GM12891 (cell line): ENCODE data around the gene AVL9.
"Not testable (repeated sequence)": the region's sequence is repeated elsewhere in the genome, so short reads cannot be mapped to it uniquely, and the experiment has no call there.

ENCODE experiments used
- DNase-seq: peaks from one replicate; pipeline ENCODE4 v3.0.0; 2011; ENCODE audit warnings: low spot score; ENCODE audit not compliant: insufficient read length
- FAIRE-seq: peaks from 2 replicates; lab custom pipeline; 2011; peaks lifted over from hg19 to GRCh38; lab: Jason Lieb, UNC
- PAX5 ChIP-seq: IDR thresholded peaks from 2 replicates; pipeline ENCODE4 v1.6.1; 2011; ENCODE audit warnings: low read length, moderate library complexity, mild to moderate bottlenecking; ENCODE audit not compliant: insufficient read depth, severe bottlenecking
- POLR2A ChIP-seq: IDR thresholded peaks from 2 replicates; pipeline ENCODE4 v1.6.1; 2011; ENCODE audit warnings: low read depth, low read length, control low read depth
- POLR2AphosphoS5 ChIP-seq: IDR thresholded peaks from 2 replicates; pipeline ENCODE4 v1.6.1; 2011; ENCODE audit warnings: low read depth, low read length, control low read depth
- POU2F2 ChIP-seq: IDR thresholded peaks from 2 replicates; pipeline ENCODE4 v1.6.1; 2011; ENCODE audit warnings: low read depth, mild to moderate bottlenecking, control low read depth, low read length, moderate library complexity
- SPI1 ChIP-seq: IDR thresholded peaks from 2 replicates; pipeline ENCODE4 v1.6.1; 2011; ENCODE audit warnings: low read depth, low read length, control low read depth
- TAF1 ChIP-seq: IDR thresholded peaks from 2 replicates; pipeline ENCODE4 v1.6.1; 2011; ENCODE audit warnings: low read depth, low read length, control low read depth

AVL9 gene

GRCh38 chr7:32494946-32495297, 367 bp upstream of the AVL9 start:
- peak; percentile 73; the same call in 1 of the 2 replicates for TF ChIP-seq POLR2A
- TF ChIP-seq SPI1: no peak
- TF ChIP-seq TAF1: 0 out of 2 replicates have a peak, but pooled peaks have one; percentile 4
- peak; percentile 12; the same call in 1 of the 2 replicates for TF ChIP-seq POLR2AphosphoS5
- DNase-seq (no peak), FAIRE-seq (no peak)

DNA sequence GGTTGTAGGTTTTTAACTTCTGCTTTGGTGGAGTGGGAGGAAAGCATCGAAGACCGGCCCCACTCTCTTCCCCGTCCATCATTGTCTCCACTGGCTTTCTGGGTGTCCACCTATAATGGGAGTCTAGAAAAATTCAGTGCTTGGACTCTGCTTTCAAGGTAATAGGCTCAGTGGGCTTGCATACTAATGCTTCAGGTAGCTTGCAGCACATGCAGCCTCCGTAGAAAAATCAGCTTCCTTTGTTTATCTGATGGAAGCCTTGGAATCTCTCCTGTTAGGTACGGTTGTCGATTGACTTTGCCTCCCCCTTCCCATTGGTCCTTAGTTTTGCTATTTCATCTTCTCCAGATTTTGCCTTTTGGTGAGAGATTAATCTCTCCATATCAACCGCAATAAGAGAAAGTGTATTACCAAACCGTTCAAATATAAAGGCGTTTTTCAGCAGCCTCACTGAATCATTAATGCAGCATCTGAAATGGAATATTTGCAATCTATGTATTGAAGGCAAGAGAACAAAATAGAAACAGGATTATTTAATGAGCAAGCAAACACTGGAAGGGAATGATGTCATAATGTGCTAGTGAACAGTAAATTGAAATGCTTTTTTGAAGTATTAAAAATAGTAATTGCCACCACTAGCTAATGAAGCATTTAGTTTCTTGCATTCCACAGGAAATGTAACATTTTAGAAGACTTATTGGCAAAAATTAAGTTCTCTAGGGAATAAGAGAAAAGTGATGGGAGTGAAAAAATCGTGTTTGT, 944 bp downstream of the AVL9 start:
- TF ChIP-seq PAX5 (no peak), TAF1 (no peak), POLR2A (no peak)
- DNase-seq (no peak), FAIRE-seq (no peak)

DNA sequence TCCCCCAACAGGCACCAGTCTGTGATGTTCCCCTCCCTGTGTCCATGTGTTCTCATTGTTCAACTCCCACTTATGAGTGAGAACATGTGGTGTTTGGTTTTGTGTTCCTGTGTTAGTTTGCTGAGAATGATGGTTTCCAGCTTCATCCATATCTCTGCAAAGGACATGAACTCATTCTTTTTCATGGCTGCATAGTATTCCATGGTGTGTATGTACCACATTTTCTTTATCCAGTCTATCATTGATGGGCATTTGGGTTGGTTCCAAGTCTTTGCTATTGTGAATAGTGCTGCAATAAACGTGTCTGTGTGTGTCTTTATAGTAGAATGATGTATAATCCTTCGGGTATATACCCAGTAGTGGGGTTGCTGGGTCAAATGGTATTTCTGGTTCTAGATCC, 4.5 kb downstream of the AVL9 start:
- DNase-seq, FAIRE-seq: not testable (repeated sequence)

GRCh38 chr7:32500216-32500615, 4.9 kb downstream of the AVL9 start:
- not testable (repeated sequence) for DNase-seq, FAIRE-seq

DNA sequence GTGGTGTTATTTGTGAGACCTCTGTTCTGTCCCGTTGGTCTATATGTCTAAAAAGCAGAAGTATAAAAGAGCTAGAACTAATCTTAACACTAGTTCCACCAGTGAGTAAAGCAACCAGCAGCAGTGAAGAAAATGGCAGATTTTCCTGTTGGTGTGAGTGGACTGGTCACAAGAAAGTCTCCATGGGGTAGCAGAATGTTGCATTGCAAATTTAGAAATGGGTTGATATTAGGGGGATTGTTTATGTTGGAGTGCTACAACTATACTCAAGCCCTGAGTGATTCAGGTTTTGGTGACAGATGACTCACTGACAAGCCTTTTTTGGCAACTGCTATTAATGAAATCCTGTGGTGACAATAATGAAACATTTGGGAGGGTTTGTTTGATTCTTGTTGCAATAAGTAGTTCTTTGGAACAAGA, 5.6 kb downstream of the AVL9 start:
- DNase-seq (no peak), FAIRE-seq (peak; percentile 63)
- TF ChIP-seq POLR2AphosphoS5: no peak

DNA sequence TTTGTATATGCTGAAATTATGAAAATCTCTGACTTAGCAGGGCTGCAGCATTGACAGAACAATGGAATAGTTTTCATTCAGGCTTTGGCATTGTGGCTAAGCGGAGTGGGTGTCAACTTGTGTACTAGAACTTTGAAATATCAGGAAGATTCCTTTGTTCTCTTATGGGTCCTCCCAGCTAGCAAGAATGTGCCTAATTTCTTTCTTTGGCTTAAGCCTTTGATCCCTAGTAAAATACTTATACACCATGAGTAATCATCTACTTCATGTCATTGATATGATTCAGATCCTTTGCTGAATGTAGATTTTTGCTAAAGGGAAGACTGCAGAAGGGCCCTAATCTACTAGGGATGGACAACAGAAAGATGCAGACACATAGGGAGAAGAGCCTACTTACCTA, 6.2 kb downstream of the AVL9 start:
- TF ChIP-seq TAF1: no peak
- no peak for TF ChIP-seq SPI1
- TF ChIP-seq POU2F2: no peak
- TF ChIP-seq POLR2A: no peak
- no peak for TF ChIP-seq POLR2AphosphoS5
- no peak for TF ChIP-seq PAX5
- DNase-seq (no peak), FAIRE-seq (no peak)

GRCh38 chr7:32502728-32503127, 7.4 kb downstream of the AVL9 start:
- TF ChIP-seq POLR2A (no peak), SPI1 (no peak)
- no peak for DNase-seq
- FAIRE-seq: no peak

- no peak for TF ChIP-seq SPI1
- no peak for TF ChIP-seq PAX5
- no peak for TF ChIP-seq POU2F2
- FAIRE-seq: no peak
- DNase-seq: no peak
Measured at GRCh38 chr7:32506266-32507054, 11.2 kb downstream of the AVL9 start.

GRCh38 chr7:32507414-32507813, 12.1 kb downstream of the AVL9 start:
- DNase-seq: no peak
- FAIRE-seq: no peak
- TF ChIP-seq POU2F2 (no peak), TAF1 (no peak), PAX5 (no peak)

GRCh38 chr7:32511791-32512190, 16.5 kb downstream of the AVL9 start:
- FAIRE-seq (no peak), DNase-seq (no peak)
- TF ChIP-seq PAX5 (no peak), SPI1 (no peak), TAF1 (no peak), POU2F2 (no peak), POLR2A (no peak), POLR2AphosphoS5 (no peak)

DNA sequence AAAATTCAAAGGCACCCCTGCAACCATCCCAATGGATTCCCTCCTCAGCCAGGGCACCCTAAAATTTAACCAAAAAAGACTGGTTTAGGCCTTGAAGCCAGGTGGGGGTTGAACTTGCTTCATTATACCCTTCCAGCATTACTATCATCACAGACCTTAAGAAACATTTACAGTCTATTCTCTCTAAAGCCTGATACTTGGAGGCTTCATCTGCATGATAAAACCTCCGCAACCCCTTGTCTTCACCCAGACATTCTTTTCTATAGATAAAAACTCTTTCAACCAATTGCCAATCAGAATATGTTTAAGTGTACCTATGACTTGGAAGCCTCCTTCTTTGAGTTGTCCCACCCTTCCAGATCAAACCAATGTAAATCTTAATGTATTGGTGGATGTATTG, 17.9 kb downstream of the AVL9 start:
- FAIRE-seq: no peak
- TF ChIP-seq SPI1: no peak
- no peak for TF ChIP-seq POU2F2
- no peak for TF ChIP-seq TAF1
- TF ChIP-seq POLR2AphosphoS5: no peak
- TF ChIP-seq POLR2A: no peak

More for the DNA sequence above, 17.9 kb downstream of the AVL9 start:
- no peak for DNase-seq
